Lung (tissue), 12 donors: ENCODE data around the gene EGLN3. TPM values are rescaled to one million over a fixed set of nuclear protein-coding genes. Genes with fewer than 3 reads are reported as not detected.

Experiments used
- ATAC-seq: fragments of 200-7000 bp; cut with Tn5 transposase; one replicate; pipeline ENCODE4 v1.9.1; 2020; ENCODE audit warnings: moderate number of reproducible peaks; ENCODE audit not compliant: insufficient read depth, low FRiP score
- DNase-seq, 3 donors: peaks; one replicate each; pipeline ENCODE4 v3.0.0-alpha.2; 2013 to 2017
- H3K27ac ChIP-seq, 2 donors: one replicate each; pipeline ENCODE4 v1.5.1; 2013; ENCODE audit warnings: mild to moderate bottlenecking in 2 of 2, moderate library complexity in 2 of 2, control low read depth in 1 of 2, inconsistent platforms in 1 of 2, low read depth in 1 of 2, low read length in 1 of 2
- H3K27me3 ChIP-seq, 3 donors: one replicate each; pipeline ENCODE4 v1.5.1; 2013; ENCODE audit warnings: low read length in 2 of 3; ENCODE audit not compliant: control insufficient read depth in 3 of 3, insufficient read depth in 3 of 3
- H3K36me3 ChIP-seq, 4 donors: one replicate each; pipeline ENCODE4 v1.5.1; 2013; ENCODE audit warnings: low read length in 4 of 4, mild to moderate bottlenecking in 1 of 4, moderate library complexity in 1 of 4; ENCODE audit not compliant: control insufficient read depth in 4 of 4, insufficient read depth in 4 of 4
- H3K4me1 ChIP-seq, 5 donors: one replicate each; pipeline ENCODE4 v1.5.1; 2013; ENCODE audit warnings: low read length in 5 of 5, mild to moderate bottlenecking in 2 of 5, moderate library complexity in 1 of 5; ENCODE audit not compliant: control insufficient read depth in 5 of 5, insufficient read depth in 5 of 5
- H3K4me3 ChIP-seq: one replicate; pipeline ENCODE4 v1.5.1; 2013; ENCODE audit warnings: mild to moderate bottlenecking, control low read depth, moderate library complexity
- H3K9ac ChIP-seq, 2 donors: one replicate each; pipeline ENCODE4 v1.5.1; 2013; ENCODE audit warnings: low read length in 2 of 2, control low read depth in 1 of 2; ENCODE audit not compliant: insufficient read depth in 1 of 2
- H3K9me3 ChIP-seq, 4 donors: one replicate each; pipeline ENCODE4 v1.5.1; 2013; ENCODE audit warnings: low read length in 3 of 4, mild to moderate bottlenecking in 1 of 4, moderate library complexity in 1 of 4; ENCODE audit not compliant: control insufficient read depth in 4 of 4, insufficient read depth in 3 of 4
- WGBS, 2 donors: extraction: QIAGEN DNeasy Blood & Tissue Kit; methylation state at CpG; one replicate each; pipeline ENCODE4 v1.1.7; 2013; 5-methylcytosine and 5-hydroxymethylcytosine counted together
- polyA plus RNA-seq, 2 donors: library from polyadenylated mRNA; stranded (reverse); fragments of 200-250 nt; gene quantifications; one replicate each; pipeline ENCODE4 v1.2.1, GENCODE V29; 2013
- total RNA-seq, 2 donors: library from RNA; depleted of rRNA in 1 of 2; stranded (reverse); fragments of >200 nt in 1 of 2; gene quantifications; one replicate each; pipeline ENCODE4 v1.2.1, GENCODE V29; 2014 to 2021
- TF ChIP-seq, protein P1 (sequence below): IDR thresholded peaks from 2 replicates; pipeline ENCODE4 v1.5.1; 2012; ENCODE audit warnings: mild to moderate bottlenecking; ENCODE audit errors: control extremely low read depth, extremely low read depth
- donor health status: control.
- donor health status: control.
- donor health status: Bipolar disorder and iron deficiency.
- donor health status: healthy.
- donor health status: DM: yes; HTN: yes; CAD: no.

Gene EGLN3
- total and polyA plus RNA-seq, 4 donors: 2.6 to 80.6 (median 6.2) TPM

DNA sequence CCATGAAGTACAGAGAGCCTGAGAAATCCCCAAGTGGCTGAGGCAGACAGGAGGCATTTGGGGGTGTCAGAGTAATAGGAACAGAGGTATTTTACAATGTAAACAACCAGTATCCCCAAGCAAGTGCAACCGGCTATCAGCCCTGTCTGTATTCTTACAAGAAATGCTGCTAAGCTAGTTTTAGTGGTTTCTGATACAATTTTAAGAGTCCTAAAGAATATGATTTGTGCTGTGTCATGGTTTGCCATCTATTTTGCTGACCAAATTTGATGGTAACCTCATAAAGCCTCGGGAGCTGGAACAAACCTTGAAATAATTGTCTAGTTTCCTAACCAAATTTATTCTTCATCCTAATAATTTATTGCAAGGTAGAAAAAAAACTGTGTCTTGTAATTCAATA, 46.7 kb upstream of the EGLN3 start:
- no peaks in the 10 kb centered on the region for H3K9me3 ChIP-seq
- H3K27me3 ChIP-seq: no peaks in the 10 kb centered on the region
- H3K9ac ChIP-seq: no peak overlapping the region
- no peaks in the 10 kb centered on the region for H3K4me1 ChIP-seq
- TF ChIP-seq, protein P1, sequence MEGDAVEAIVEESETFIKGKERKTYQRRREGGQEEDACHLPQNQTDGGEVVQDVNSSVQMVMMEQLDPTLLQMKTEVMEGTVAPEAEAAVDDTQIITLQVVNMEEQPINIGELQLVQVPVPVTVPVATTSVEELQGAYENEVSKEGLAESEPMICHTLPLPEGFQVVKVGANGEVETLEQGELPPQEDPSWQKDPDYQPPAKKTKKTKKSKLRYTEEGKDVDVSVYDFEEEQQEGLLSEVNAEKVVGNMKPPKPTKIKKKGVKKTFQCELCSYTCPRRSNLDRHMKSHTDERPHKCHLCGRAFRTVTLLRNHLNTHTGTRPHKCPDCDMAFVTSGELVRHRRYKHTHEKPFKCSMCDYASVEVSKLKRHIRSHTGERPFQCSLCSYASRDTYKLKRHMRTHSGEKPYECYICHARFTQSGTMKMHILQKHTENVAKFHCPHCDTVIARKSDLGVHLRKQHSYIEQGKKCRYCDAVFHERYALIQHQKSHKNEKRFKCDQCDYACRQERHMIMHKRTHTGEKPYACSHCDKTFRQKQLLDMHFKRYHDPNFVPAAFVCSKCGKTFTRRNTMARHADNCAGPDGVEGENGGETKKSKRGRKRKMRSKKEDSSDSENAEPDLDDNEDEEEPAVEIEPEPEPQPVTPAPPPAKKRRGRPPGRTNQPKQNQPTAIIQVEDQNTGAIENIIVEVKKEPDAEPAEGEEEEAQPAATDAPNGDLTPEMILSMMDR: no peak
- ATAC-seq (no peak), DNase-seq (no peak)
- 60 to 70% methylated on average over 2 of the region's 2 CpGs for WGBS, 2 donors
- no peaks in the 10 kb centered on the region for H3K36me3 ChIP-seq
- H3K4me3 ChIP-seq: no peak overlapping the region
- H3K27ac ChIP-seq: no peak overlapping the region

DNA sequence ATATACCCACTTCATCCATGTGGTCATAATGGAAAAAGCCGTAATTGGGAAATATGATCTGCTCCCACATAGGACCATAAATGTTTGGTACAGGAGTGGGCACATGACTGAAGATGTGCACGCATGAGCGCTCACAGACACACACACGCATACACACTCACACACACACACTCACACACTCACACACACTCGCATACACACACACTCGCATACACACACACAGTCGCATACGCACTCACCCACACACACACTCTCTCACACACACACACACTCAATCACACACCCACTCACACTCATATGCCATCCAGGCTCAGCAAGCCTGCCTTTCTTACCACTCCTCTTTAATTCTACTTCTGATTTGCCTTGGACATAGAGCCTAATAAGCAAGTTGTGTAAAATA, 45.6 kb upstream of the EGLN3 start:
- H3K27ac ChIP-seq: no peak overlapping the region
- no peak overlapping the region for H3K4me3 ChIP-seq
- H3K9ac ChIP-seq: no peak overlapping the region
- no peaks in the 10 kb centered on the region for H3K27me3 ChIP-seq
- ATAC-seq (no peak), DNase-seq (no peak)
- H3K9me3 ChIP-seq: no peaks in the 10 kb centered on the region
- H3K36me3 ChIP-seq: no peaks in the 10 kb centered on the region
- WGBS, 2 donors: 97 to 98% methylated on average over 8 of the region's 8 CpGs
- TF ChIP-seq, protein P1: no peak
- H3K4me1 ChIP-seq: no peaks in the 10 kb centered on the region

DNA sequence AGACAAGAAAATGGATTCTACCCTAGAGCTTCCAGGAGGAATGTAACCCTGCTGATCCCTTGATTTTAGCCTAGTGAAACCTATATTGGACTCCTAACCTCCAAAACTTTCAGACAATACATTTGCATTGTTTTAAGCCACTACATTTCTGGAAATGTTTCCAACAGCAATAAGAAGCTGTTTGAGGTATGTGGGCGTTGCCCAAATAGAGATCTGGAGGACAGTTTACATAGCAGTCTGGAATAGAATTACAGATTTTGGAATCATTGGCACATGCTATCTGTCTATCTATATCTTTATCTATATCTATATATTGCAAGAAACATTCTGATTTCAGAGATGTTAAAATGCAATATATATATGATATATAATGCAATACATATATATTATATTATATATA, 42.4 kb upstream of the EGLN3 start:
- Histone ChIP-seq H3K9ac (no peak overlapping the region), H3K36me3 (no peaks in the 10 kb centered on the region), H3K4me1 (peaks cover 0 to 15% (median 0%) of the 10 kb centered on the region in 5 donors), H3K4me3 (no peak overlapping the region), H3K27ac (no peak overlapping the region), H3K27me3 (no peaks in the 10 kb centered on the region), H3K9me3 (no peaks in the 10 kb centered on the region)
- TF ChIP-seq, protein P1: no peak
- ATAC-seq (no peak), DNase-seq (no peak)
- 88 to 92% methylated on average over 1 of the region's 1 CpG for WGBS, 2 donors
